Right lung (tissue), 5 donors: Measurements from ENCODE around the gene MRPL52. TPM values are rescaled to one million over a fixed set of nuclear protein-coding genes. Genes with fewer than 3 reads are reported as not detected.
"Not testable (repeated sequence)": the region's sequence is repeated elsewhere in the genome, so short reads cannot be mapped to it uniquely, and the experiment has no call there.

ENCODE experiments used
- DNase-seq, 2 donors: peaks; one replicate each; pipeline ENCODE4 v3.0.0-alpha.2; 2013
- polyA plus RNA-seq, 5 donors: library from polyadenylated mRNA; unstranded; fragments of 120-200 nt; gene quantifications; one replicate each; pipeline versions ENCODE4 v1.2.1 to v1.2.3, GENCODE V29; 2013; ENCODE audit warnings: inconsistent platforms in 1 of 5, low replicate concordance in 1 of 5; ENCODE audit not compliant: insufficient read length in 5 of 5, insufficient read depth in 1 of 5

MRPL52 gene
- polyA plus RNA-seq, 5 donors: 66.9 to 98.7 (median 69.6) TPM

GRCh38 chr14:22803687-22803974, 26.1 kb upstream of the MRPL52 start:
- DNase-seq: no peak

- not testable (repeated sequence) for DNase-seq
Measured at GRCh38 chr14:22805235-22805634, 24.5 kb upstream of the MRPL52 start.

GRCh38 chr14:22807432-22808087, 22.1 kb upstream of the MRPL52 start:
- no peak for DNase-seq

- DNase-seq: no peak
Measured at GRCh38 chr14:22808388-22809209, 21.1 kb upstream of the MRPL52 start.

- no peak for DNase-seq
Measured at GRCh38 chr14:22811722-22812121, 18.0 kb upstream of the MRPL52 start.

GRCh38 chr14:22812744-22813143, 16.9 kb upstream of the MRPL52 start:
- no peak for DNase-seq

GRCh38 chr14:22813145-22813544, 16.5 kb upstream of the MRPL52 start:
- DNase-seq: no peak

- DNase-seq: no peak
Measured at GRCh38 chr14:22814373-22814772, 15.3 kb upstream of the MRPL52 start.

GRCh38 chr14:22814941-22815713, 14.6 kb upstream of the MRPL52 start, which contains the start of gene SLC7A7:
TSS of gene SLC7A7 (minus strand) at chr14:22815435. CDS start at chr14:22813398, 2,037 bp downstream.
- no peak for DNase-seq

- DNase-seq: peak; percentile 64 to 80
Measured at GRCh38 chr14:22819151-22819988, 10.3 kb upstream of the MRPL52 start.

- DNase-seq: no peak
Measured at GRCh38 chr14:22820731-22821130, 9.0 kb upstream of the MRPL52 start.

- DNase-seq: no peak
Measured at GRCh38 chr14:22821193-22822015, 8.3 kb upstream of the MRPL52 start.

- no peak for DNase-seq
Measured at GRCh38 chr14:22822016-22822570, 7.6 kb upstream of the MRPL52 start.

- DNase-seq: peak; percentile 89
Measured at GRCh38 chr14:22822571-22823098, 7.1 kb upstream of the MRPL52 start.

- DNase-seq: no peak
Measured at GRCh38 chr14:22824711-22825359, 4.9 kb upstream of the MRPL52 start.

- not testable (repeated sequence) for DNase-seq
Measured at GRCh38 chr14:22829076-22829660, 519 bp upstream of the MRPL52 start.

GRCh38 chr14:22830443-22831010, 840 bp downstream of the MRPL52 start:
- DNase-seq: no peak

- no peak for DNase-seq
Measured at GRCh38 chr14:22835505-22835904, 5.8 kb downstream of the MRPL52 start.
